ENCODE data around the gene VCPKMT. TPM values are rescaled to one million over a fixed set of nuclear protein-coding genes. Genes with fewer than 3 reads are reported as not detected.

Gene VCPKMT
- total RNA-seq, 2 experiments from 2014 or later: 12.0 to 14.5 TPM

DNA sequence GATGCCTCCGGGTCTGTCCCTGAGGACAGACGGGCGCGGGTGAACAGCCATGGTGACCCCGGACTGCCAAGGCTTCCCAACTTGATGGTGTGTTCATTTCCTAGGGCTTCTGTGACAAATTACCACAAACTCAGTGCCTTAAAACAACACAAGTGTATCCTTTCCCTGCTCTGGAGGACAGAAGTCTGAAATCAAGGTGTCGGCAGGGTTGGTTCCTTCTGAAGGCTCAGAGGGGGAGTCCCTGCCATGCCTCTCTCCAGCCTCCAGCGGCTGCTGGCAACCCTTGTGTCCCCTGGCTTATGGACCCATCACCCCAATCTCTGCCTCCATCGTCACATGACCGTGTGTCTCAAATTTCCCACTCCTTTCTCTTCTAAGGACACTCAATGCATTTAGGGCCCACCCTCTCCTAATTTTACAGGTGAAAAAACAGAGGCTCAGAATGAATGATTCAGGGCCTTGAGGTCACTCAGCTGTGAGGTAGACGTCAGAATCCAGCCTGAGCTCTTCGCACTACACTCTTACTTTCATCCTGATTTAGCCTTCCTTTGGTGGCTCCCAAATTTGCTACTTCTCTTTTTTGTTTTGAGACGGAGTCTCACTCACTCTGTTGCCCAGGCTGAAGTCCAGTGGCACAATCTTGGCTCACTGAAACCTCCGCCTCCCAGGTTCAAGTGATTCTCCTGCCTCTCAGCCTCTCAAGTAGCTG lies 45.4 kb downstream of the VCPKMT start:
- no peaks in the 10 kb centered on the region for H3K9me3 Mint-ChIP-seq (ENCODE audit: low read depth)
- H3K27ac Mint-ChIP-seq: no peak overlapping the region
- peaks cover 40% of the 10 kb centered on the region for H3K4me1 Mint-ChIP-seq
- peaks cover 35% of the 10 kb centered on the region for H3K36me3 Mint-ChIP-seq
- H3K27me3 Mint-ChIP-seq: no peaks in the 10 kb centered on the region
- H3K4me3 Mint-ChIP-seq: no peak overlapping the region
- no peak for DNase-seq
- ATAC-seq: no peak
- CTCF ChIA-PET: interaction anchor here (0.8 to 1.9 kb wide), 6 partner anchors 11 to 153 kb away, joined by 3 to 8 read pairs (median 3); no protein-coding TSS in a partner anchor

DNA sequence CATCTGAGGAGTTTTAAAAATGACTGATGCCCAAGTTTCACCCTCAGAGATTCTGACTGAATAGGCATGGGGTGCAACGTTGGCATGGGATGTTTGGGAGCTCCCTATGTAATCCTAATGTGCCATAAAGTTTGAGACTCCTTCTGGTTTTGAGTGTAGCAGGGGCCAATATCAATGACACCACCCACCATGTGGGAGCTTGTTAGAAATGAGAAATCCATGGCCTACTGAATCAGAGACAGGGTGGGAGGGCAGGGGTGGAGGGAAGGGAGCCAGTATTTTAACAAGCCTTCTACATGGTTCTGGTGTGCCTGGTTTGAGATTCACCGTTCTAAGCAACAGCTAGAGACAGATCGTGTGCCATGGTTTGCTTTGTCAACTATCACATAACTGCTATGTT lies 46.1 kb downstream of the VCPKMT start:
- DNase-seq (no peak), ATAC-seq (no peak)
- Mint-ChIP-seq H3K27ac (no peak overlapping the region), H3K4me1 (peaks cover 45% of the 10 kb centered on the region), H3K4me3 (no peak overlapping the region), H3K36me3 (peaks cover 32% of the 10 kb centered on the region), H3K27me3 (no peaks in the 10 kb centered on the region), H3K9me3 (ENCODE audit: low read depth) (no peaks in the 10 kb centered on the region)
- CTCF ChIA-PET: interaction anchor here (0.8 to 1.7 kb wide), 5 partner anchors 31 to 218 kb away, joined by 3 to 5 read pairs (median 5); partner anchors contain the start of gene NEMF

DNA sequence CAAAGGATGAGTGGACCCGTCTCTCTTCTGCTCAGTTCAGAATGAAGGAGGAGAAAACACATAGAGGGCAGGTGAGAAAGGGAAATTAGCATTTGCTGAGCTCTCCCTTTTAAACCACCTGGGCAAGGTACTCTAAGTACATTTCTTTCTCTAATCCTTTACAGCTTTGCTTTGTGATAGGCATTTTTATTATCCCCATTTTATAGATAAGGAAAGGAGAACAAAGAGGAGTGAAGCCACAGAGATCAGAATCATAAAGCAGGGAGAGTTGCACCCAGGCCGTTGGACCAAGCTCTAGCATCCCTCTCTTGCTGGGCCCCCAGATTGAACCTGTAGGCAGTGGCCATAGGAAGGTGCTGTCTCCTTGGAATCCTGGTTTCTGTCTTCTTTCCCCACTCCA lies 47.0 kb downstream of the VCPKMT start:
- Mint-ChIP-seq H3K27ac (no peak overlapping the region), H3K9me3 (ENCODE audit: low read depth) (no peaks in the 10 kb centered on the region), H3K4me3 (no peak overlapping the region), H3K27me3 (no peaks in the 10 kb centered on the region), H3K4me1 (peaks cover 53% of the 10 kb centered on the region), H3K36me3 (peaks cover 30% of the 10 kb centered on the region)
- DNase-seq: no peak
- ATAC-seq: no peak
- CTCF ChIA-PET: interaction anchor here (1.5 to 1.6 kb wide), 4 partner anchors 13 to 217 kb away, joined by 3 to 5 read pairs (median 5); partner anchors contain the start of gene NEMF

DNA sequence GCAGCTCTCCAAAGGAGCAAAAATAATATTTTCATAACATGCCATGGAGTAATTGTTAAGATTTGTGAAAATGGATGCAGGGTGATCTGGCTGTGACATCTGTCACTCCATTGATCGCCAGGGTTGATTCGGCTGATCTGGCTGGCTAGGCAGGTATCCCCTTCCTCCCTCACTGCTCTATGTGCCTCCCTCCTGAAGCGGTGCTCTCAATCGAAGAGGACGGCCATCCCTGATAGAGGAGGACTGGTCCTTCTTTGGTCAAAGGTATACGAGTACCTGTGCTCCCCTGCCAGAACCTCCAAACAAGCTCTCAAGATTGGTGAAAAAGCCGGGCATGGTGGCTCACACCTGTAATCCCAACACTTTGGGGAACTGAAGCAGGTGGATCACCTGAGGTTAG lies 47.9 kb downstream of the VCPKMT start:
- H3K27me3 Mint-ChIP-seq: no peaks in the 10 kb centered on the region
- no peak for DNase-seq

DNA sequence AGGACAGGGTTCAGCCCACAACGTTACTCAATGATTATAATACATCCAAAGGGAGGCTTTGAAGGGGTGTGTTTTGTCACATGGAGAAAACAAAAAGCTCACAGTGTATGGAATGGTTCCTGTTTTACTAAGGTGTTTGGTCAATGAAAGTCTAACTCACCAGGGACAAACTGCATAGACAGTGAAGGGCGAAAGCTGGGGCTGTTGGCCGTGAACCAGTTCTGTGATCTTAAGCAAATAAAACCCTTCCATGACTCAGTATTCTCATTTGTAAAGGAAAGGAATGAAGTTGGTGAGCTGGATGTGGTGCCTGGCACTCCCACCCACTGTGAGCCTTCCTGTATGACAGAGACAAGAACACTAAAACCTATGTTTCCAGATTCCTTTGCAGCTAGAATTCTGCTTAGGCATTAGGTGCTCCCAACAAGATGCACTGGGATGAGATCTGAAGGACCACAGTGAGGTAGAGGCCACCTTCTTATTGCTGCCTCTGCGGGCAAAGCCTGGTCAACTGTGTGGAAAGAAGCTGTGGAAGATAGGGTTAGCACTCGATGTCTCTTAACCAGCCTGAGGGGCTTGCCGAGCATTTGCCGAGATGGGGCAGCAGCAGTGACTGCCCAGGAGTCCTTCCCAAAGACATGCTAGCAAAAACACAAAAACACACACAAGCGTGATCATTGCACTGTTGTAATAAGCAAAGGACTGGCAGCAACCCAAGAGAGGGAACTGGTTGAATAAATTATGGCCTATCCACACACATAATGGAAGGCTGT lies 48.5 kb downstream of the VCPKMT start:
- CTCF ChIA-PET: interaction anchor here (0.9 to 1.6 kb wide), 4 partner anchors 14 to 434 kb away, joined by 3 to 5 read pairs (median 4); no protein-coding TSS in a partner anchor
- no peak overlapping the region for H3K4me3 Mint-ChIP-seq
- H3K27me3 Mint-ChIP-seq: no peaks in the 10 kb centered on the region
- no peaks in the 10 kb centered on the region for H3K9me3 Mint-ChIP-seq (ENCODE audit: low read depth)
- peaks cover 23% of the 10 kb centered on the region for H3K36me3 Mint-ChIP-seq
- DNase-seq: no peak
- H3K27ac Mint-ChIP-seq: no peak overlapping the region
- ATAC-seq: no peak
- H3K4me1 Mint-ChIP-seq: peaks cover 61% of the 10 kb centered on the region

More for the DNA sequence above, 47.9 kb downstream of the VCPKMT start:
- Mint-ChIP-seq H3K36me3 (peaks cover 29% of the 10 kb centered on the region), H3K27ac (no peak overlapping the region), H3K9me3 (ENCODE audit: low read depth) (no peaks in the 10 kb centered on the region), H3K4me3 (no peak overlapping the region), H3K4me1 (peaks cover 60% of the 10 kb centered on the region)
- no peak for ATAC-seq
- CTCF ChIA-PET: interaction anchor here (1.1 to 1.6 kb wide), 3 partner anchors 14 to 434 kb away, joined by 3 to 5 read pairs (median 4); no protein-coding TSS in a partner anchor

DNA sequence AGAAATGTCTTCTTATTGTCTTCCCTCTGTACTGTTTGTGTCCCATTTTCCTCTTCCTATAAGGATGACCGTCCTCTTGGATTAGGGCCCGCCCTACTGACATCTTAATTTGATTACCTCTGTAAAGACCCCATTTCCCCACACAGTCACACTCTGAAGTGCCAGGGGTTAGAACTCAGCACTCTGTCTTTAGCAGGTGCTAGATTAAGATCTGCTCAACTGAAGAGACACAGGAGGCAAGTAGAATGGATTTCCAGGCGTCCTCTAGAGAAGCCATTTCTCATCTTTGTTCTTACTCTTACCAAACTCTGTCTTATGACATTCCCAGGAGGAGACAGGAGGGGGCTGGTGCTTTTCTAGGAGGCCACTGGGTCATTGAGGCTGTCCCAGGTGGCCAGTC lies 50.8 kb downstream of the VCPKMT start:
- H3K4me1 Mint-ChIP-seq: peaks cover 68% of the 10 kb centered on the region

DNA sequence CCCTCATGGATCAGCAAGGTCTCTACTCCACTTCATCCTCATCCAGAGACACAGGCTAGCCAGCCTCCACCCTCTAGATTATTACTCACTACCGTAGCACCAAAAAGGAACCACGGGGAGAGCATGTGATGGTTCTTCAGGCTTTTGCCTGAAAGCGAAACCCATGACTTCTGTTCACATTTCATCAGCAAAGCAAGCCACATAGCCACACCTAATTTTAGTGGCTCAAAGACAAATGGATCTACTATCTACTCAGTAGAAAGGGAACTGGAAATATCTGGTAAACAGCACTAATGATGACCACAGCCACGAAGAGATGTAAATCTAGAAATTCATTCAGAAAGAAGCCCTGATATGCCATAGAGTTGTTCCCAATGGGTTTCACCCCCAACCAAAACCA lies 51.4 kb downstream of the VCPKMT start:
- CTCF ChIA-PET: interaction anchor here (1.0 to 5.2 kb wide), 7 partner anchors 17 to 211 kb away, joined by 3 to 59 read pairs (median 4); no protein-coding TSS in a partner anchor
- Mint-ChIP-seq H3K9me3 (ENCODE audit: low read depth) (no peaks in the 10 kb centered on the region), H3K36me3 (peaks cover 21% of the 10 kb centered on the region), H3K4me1 (peaks cover 72% of the 10 kb centered on the region), H3K27me3 (no peaks in the 10 kb centered on the region), H3K27ac (peak overlapping the region; percentile 96), H3K4me3 (peak overlapping the region; percentile 22)
- DNase-seq (peak; percentile 91), ATAC-seq (peak; percentile 69)

More for the DNA sequence above, 50.8 kb downstream of the VCPKMT start:
- CTCF ChIA-PET: no interaction called here
- H3K4me3 Mint-ChIP-seq: peak overlapping the region; percentile 42
- ATAC-seq: no peak
- peak overlapping the region; percentile 96 for H3K27ac Mint-ChIP-seq
- H3K9me3 Mint-ChIP-seq (ENCODE audit: low read depth): no peaks in the 10 kb centered on the region
- peaks cover 23% of the 10 kb centered on the region for H3K36me3 Mint-ChIP-seq
- H3K27me3 Mint-ChIP-seq: no peaks in the 10 kb centered on the region
- no peak for DNase-seq

DNA sequence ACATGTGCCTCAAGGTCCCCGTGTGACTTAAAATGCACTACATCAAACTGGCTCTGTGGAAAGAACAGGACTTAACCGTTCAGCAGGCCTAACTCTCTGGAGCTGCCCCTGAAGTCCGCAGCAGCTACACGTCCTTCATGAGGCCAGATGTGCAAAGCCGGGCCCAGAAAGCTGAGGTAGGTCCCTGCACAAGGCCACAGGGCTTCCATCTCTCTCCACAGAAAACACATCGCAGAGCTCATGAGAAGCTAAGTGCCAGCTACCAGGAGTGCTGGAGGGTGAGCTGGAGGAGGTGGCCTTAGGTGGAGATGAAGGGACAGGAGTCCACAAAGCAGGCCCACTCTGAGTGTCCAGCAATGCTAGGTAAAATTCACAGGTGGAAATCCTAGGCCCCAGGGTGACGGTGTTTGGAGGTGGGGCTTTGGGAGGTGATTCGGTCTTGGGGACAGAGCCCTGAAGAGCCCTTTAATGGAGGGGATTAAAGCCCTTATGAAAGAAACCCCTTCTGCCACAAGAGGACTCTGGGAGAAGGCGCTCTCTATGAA lies 52.4 kb downstream of the VCPKMT start:
- CTCF ChIA-PET: interaction anchor here (0.6 to 5.2 kb wide), 10 partner anchors 18 to 211 kb away, joined by 3 to 59 read pairs (median 4); partner anchors contain the start of gene NEMF
- H3K27me3 Mint-ChIP-seq: no peaks in the 10 kb centered on the region
- DNase-seq (no peak), ATAC-seq (no peak)
- H3K4me1 Mint-ChIP-seq: peaks cover 79% of the 10 kb centered on the region
- peaks cover 25% of the 10 kb centered on the region for H3K36me3 Mint-ChIP-seq
- no peaks in the 10 kb centered on the region for H3K9me3 Mint-ChIP-seq (ENCODE audit: low read depth)
- no peak overlapping the region for H3K4me3 Mint-ChIP-seq
- H3K27ac Mint-ChIP-seq: peak overlapping the region; percentile 100

DNA sequence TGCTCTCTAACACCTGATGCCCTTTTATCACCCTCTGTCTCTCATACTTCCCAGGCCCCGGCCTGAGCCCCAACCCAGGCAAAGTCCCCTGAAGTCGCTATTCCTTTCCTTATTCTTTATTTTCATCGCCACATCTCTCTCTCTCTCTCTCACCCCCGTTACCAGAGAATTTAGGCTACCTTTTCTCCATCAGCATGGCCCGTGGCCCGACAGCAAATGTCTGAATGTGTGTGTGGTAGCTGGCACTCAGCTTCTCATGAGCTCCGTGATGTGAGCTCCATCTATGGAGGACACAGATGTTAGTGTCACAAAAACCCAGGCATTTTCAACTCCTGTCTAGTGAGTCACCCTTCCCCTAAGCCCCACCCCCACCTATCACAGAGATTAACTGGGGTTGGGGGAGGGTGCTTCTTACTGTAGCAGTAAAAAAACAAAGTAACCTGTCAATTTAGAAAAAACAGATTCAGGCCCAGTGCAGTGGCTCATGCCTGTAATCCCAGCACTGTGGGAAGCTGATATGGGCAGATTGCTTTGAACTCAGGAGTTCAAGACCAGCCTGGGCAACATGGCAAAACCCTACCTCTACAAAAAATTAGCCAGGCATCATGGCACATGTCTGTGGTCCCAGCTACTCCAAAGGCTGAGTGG lies 53.8 kb downstream of the VCPKMT start:
- DNase-seq (peak; percentile 92), ATAC-seq (peak; percentile 68)
- Mint-ChIP-seq H3K36me3 (peaks cover 21% of the 10 kb centered on the region), H3K9me3 (ENCODE audit: low read depth) (no peaks in the 10 kb centered on the region), H3K4me1 (peaks cover 84% of the 10 kb centered on the region), H3K4me3 (peak overlapping the region; percentile 92), H3K27me3 (no peaks in the 10 kb centered on the region), H3K27ac (peak overlapping the region; percentile 100)
- CTCF ChIA-PET: interaction anchor here (0.8 to 5.2 kb wide), 24 partner anchors 12 to 209 kb away, joined by 3 to 62 read pairs (median 6); partner anchors contain the start of genes ARF6 and NEMF

DNA sequence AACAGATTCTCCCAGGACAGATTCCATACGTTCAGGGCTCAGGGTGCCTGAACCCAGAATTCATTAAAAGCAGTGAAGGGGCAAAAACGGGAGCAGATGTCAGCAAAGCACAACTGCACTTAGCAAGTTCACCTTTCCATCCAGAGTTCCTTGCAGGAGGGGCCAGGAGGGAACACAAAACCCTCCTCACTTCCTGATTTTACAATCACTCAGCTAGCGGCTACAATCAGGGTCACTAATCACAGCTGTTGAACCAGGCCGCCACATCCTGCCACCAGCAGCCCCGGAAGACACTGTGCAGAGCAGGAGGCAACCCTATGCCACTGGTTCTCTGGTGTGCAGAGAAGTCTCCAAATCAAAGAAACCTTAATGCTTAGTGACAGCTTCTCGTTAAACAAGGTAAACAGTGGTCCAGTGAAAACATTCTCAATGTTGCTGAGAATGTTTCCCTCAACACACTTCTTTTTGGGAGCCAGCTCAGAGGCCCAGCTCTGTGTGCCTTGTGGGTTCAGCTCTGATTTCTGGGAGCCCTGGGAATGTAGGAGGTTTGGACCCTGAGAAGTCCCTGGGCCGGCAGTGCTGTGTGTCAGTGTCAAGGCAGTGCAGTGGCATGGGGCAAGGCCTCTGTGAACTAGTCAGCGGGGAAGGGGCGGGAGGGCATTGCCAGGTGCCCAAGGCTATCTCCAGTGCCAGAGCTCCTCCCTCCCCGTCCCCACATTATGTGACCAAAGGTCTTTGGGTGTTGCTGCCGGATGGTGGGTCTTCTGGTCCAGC lies 54.5 kb downstream of the VCPKMT start:
- peak; percentile 94 for DNase-seq
- Mint-ChIP-seq H3K9me3 (ENCODE audit: low read depth) (no peaks in the 10 kb centered on the region), H3K27me3 (no peaks in the 10 kb centered on the region), H3K4me3 (peak overlapping the region; percentile 92), H3K36me3 (peaks cover 18% of the 10 kb centered on the region), H3K4me1 (peaks cover 87% of the 10 kb centered on the region), H3K27ac (peak overlapping the region; percentile 100)
- ATAC-seq: peak; percentile 67
- CTCF ChIA-PET: interaction anchor here (0.8 to 5.2 kb wide), 25 partner anchors 11 to 209 kb away, joined by 3 to 62 read pairs (median 5); partner anchors contain the start of genes ARF6 and NEMF

DNA sequence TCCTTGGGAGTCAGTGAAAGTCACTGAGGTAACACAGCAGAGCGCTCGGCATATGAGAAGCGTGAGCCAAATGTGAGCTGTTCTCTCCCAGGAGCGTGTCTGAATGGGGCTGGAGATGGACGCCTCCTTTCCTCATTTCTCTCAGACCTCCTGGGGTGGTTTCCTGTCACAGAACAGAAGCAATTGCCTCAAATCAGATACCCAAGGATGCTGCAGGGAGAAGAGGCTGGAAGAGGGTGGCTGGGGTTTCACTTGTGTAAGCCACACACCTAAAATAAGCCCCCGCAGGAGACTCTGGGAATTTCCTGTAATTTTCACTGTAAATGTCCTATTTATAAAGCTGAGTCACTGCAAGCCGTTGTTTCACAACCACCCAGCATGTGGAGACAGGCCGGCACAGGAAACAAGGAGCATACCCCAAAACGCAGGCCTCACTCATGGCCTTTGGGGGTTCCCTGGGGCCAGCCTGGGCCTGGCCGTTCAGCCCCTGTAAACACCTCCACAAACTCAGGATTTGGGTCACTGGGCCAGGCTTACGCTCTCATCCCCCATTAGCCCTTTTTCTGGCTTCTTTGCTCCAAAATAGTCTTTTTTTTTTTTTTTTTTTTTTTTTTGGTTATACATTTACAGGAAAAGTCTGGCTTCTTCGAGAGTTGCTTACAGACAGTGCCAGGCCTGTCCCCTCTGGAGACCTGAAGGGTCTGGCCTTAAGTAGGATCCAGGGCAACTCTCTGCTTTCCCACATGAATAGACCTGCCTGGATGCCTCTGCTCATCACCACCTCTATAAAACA lies 55.3 kb downstream of the VCPKMT start:
- Mint-ChIP-seq H3K27ac (peak overlapping the region; percentile 100), H3K36me3 (peaks cover 14% of the 10 kb centered on the region), H3K4me3 (peak overlapping the region; percentile 92), H3K27me3 (no peaks in the 10 kb centered on the region), H3K9me3 (ENCODE audit: low read depth) (no peaks in the 10 kb centered on the region), H3K4me1 (peaks cover 82% of the 10 kb centered on the region)
- CTCF ChIA-PET: interaction anchor here (0.7 to 5.2 kb wide), 23 partner anchors 11 to 208 kb away, joined by 3 to 62 read pairs (median 5); partner anchors contain the start of genes ARF6 and NEMF
- DNase-seq (peak; percentile 81), ATAC-seq (peak; percentile 25)
